BE2C (cell line): ENCODE results near the gene MVB12B.

Experiments
- DNase-seq: peaks from one replicate; pipeline ENCODE4 v3.0.0-alpha.2; 2020
- H3K27me3 ChIP-seq: fragments of 250-450 bp; sonication (Bioruptor Pico); 2 replicates; pipeline ENCODE4 v1.5.1; 2020; ENCODE audit warnings: mild to moderate bottlenecking
- H3K36me3 ChIP-seq: fragments of 250-450 bp; sonication (Bioruptor Pico); 2 replicates; pipeline ENCODE4 v1.5.1; 2020; ENCODE audit warnings: mild to moderate bottlenecking
- H3K4me1 ChIP-seq: fragments of 250-450 bp; sonication (Bioruptor Pico); 2 replicates; pipeline ENCODE4 v1.5.1; 2020
- H3K4me3 ChIP-seq: 2 replicates; pipeline ENCODE4 v1.5.1; 2011; ENCODE audit warnings: low read depth, low read length
- H3K9me3 ChIP-seq: fragments of 250-450 bp; sonication (Bioruptor Pico); 2 replicates; pipeline ENCODE4 v1.5.1; 2020
- TF ChIP-seq, protein P1 (sequence below): IDR thresholded peaks from 2 replicates; pipeline ENCODE4 v1.5.1; 2012; ENCODE audit warnings: mild to moderate bottlenecking, low read depth, low read length

Gene MVB12B

GRCh38 chr9:126334721-126335621 lies 8.3 kb downstream of the MVB12B start:
- no peak for DNase-seq
- Histone ChIP-seq H3K9me3 (no peaks in the 10 kb centered on the region), H3K4me3 (no peak overlapping the region), H3K4me1 (no peaks in the 10 kb centered on the region), H3K27me3 (no peaks in the 10 kb centered on the region), H3K36me3 (no peaks in the 10 kb centered on the region)
- TF ChIP-seq, protein P1, sequence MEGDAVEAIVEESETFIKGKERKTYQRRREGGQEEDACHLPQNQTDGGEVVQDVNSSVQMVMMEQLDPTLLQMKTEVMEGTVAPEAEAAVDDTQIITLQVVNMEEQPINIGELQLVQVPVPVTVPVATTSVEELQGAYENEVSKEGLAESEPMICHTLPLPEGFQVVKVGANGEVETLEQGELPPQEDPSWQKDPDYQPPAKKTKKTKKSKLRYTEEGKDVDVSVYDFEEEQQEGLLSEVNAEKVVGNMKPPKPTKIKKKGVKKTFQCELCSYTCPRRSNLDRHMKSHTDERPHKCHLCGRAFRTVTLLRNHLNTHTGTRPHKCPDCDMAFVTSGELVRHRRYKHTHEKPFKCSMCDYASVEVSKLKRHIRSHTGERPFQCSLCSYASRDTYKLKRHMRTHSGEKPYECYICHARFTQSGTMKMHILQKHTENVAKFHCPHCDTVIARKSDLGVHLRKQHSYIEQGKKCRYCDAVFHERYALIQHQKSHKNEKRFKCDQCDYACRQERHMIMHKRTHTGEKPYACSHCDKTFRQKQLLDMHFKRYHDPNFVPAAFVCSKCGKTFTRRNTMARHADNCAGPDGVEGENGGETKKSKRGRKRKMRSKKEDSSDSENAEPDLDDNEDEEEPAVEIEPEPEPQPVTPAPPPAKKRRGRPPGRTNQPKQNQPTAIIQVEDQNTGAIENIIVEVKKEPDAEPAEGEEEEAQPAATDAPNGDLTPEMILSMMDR: no peak

DNA sequence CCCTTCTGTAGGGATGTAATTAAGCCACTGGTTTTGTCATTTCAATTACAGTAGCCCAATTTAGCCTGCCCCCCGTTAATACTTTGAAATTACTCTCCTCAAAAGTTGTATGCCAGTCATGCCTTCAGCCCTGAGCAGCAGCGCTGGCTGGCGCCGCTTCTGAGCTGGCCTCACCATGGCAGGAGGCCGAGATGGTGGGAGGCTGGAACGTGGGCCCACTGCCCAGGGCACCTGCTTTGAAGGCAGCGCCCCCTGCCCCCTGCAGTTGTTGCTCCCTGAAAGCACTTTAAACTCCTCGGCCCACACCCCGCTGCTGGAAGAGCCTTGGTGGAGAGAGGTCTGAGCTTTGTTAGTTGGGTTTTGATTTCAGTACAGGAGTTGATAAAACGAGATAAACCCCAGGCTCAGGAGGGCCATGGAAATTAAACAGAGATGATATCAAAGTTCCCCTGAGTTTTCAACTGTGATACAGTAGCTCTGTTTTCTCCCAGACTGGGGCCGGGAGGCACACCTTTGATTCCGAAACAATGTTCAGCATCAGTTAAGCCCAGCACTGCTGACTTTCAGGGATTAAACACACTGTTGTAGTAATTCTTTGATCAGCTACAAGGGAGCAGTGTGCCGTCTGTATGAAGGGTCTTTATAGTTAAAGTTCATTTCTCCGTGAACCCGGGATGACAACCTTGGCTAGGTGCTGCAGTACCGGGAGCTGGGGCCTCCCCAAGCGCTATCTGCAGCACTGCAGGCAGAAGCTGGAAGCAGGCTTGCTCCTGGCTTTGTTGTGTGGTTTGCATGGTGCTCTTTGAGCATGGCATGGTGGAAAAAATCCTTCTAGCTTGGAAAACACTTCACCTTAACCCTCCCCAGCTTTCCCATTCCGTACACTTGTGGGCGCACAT lies 9.5 kb downstream of the MVB12B start:
- Histone ChIP-seq H3K9me3 (no peaks in the 10 kb centered on the region), H3K4me1 (no peaks in the 10 kb centered on the region), H3K4me3 (no peak overlapping the region), H3K27me3 (no peaks in the 10 kb centered on the region), H3K36me3 (no peaks in the 10 kb centered on the region)
- no peak for DNase-seq
- TF ChIP-seq, protein P1: no peak

DNA sequence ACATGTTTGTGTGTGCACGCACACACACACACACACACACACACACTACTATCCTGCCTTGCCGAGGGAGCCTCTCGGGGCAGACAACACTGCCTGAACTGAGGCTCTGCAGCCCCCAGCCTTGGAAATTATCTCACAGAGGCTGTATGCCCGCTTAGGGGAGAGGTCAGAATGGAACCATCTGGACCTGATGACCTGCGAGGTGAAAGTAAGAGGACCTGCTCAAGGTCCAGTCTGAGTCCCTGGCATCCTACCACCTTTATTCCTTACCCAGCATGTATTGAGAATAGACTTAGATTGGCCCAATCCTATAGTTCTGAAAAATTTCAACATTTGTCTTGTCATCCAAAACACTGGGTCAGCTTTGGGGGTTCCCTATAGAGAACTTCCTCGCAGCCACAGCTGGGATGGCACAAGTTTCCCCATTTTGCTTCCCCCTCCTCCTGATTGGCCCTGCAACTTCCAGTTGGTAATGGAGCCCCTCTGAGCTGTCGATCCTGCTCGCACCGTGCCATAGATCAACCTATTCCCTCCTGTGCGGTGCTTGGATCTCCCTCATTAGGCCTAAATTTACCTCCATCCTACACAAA lies 10.2 kb downstream of the MVB12B start:
- no peaks in the 10 kb centered on the region for H3K27me3 ChIP-seq
- no peaks in the 10 kb centered on the region for H3K9me3 ChIP-seq
- TF ChIP-seq, protein P1: no peak
- DNase-seq: no peak
- H3K4me1 ChIP-seq: no peaks in the 10 kb centered on the region
- H3K36me3 ChIP-seq: no peaks in the 10 kb centered on the region
- H3K4me3 ChIP-seq: no peak overlapping the region

- no peak for DNase-seq
- no peaks in the 10 kb centered on the region for H3K9me3 ChIP-seq
These were observed 11.2 kb downstream of the MVB12B start for GRCh38 chr9:126337729-126338372.

DNA sequence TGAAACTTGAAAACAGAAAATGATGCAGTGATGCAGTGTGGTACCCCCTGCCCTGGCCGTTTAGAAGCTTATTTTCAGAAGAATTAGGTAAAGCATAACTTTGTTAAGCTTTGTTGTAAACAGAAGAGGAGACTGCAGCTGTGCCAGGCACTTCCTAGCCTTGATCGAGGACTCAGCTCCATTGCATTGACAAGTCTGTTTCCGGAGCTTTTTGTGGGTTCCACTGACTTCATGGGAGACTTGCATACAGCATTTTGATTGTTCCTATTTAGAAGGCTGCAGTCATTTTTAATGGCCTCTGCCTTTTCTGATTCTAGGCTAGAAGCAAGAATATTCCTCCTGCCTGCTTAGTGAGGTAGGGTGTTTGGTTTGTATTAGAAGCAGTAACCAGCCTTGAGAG lies 12.3 kb downstream of the MVB12B start:
- TF ChIP-seq, protein P1: no peak

More at GRCh38 chr9:126337729-126338372, 11.2 kb downstream of the MVB12B start:
- Histone ChIP-seq H3K36me3 (no peaks in the 10 kb centered on the region), H3K4me1 (no peaks in the 10 kb centered on the region), H3K27me3 (no peaks in the 10 kb centered on the region), H3K4me3 (no peak overlapping the region)
- TF ChIP-seq, protein P1: no peak

More for the DNA sequence above, 12.3 kb downstream of the MVB12B start:
- Histone ChIP-seq H3K27me3 (no peaks in the 10 kb centered on the region), H3K9me3 (no peaks in the 10 kb centered on the region), H3K4me3 (no peak overlapping the region), H3K36me3 (no peaks in the 10 kb centered on the region), H3K4me1 (no peaks in the 10 kb centered on the region)
- no peak for DNase-seq
